Mammary epithelial cell (primary cell): Measurements from ENCODE around the gene ABCB1.

Source experiments
- EZH2 ChIP-seq: IDR thresholded peaks from 2 replicates; pipeline ENCODE4 v1.6.1; 2012; ENCODE audit warnings: low read length, inconsistent platforms, borderline replicate concordance
- TF ChIP-seq, protein P1 (sequence below), 2 donors: IDR thresholded peaks in 1 of 2; conservative IDR thresholded peaks in 1 of 2; 2 replicates each; pipeline ENCODE4 v1.5.1; 2011 to 2012; ENCODE audit warnings: inconsistent platforms in 2 of 2, low read length in 2 of 2, mild to moderate bottlenecking in 2 of 2, control low read depth in 1 of 2, low read depth in 1 of 2; ENCODE audit not compliant: insufficient read depth in 1 of 2; ENCODE audit errors: extremely low read depth in 1 of 2

DNA sequence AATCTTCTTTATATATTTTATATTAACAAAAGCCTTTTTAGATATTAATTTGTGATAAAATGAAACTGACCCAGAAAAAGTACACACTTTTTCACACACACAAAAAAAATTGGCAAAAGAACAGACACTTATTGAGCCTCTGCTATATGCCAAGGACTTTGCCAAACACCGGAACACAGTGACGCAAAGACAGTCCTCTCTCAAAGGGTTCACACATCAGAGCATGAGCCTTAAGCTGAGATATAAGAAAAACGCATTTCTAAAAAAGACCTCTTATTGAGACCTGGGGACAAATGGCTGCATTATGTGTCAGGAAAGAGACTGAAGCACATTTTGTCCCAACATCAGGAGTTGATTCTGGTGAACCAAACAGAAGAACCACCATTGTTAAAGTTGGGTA, 101.2 kb downstream of the ABCB1 start:
- TF ChIP-seq, protein P1, sequence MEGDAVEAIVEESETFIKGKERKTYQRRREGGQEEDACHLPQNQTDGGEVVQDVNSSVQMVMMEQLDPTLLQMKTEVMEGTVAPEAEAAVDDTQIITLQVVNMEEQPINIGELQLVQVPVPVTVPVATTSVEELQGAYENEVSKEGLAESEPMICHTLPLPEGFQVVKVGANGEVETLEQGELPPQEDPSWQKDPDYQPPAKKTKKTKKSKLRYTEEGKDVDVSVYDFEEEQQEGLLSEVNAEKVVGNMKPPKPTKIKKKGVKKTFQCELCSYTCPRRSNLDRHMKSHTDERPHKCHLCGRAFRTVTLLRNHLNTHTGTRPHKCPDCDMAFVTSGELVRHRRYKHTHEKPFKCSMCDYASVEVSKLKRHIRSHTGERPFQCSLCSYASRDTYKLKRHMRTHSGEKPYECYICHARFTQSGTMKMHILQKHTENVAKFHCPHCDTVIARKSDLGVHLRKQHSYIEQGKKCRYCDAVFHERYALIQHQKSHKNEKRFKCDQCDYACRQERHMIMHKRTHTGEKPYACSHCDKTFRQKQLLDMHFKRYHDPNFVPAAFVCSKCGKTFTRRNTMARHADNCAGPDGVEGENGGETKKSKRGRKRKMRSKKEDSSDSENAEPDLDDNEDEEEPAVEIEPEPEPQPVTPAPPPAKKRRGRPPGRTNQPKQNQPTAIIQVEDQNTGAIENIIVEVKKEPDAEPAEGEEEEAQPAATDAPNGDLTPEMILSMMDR (conservative IDR thresholded peaks at IDR 0.05 in 1 of 2, IDR thresholded peaks at IDR 0.05 in 1 of 2; ENCODE audit: extremely low read depth in 1 of 2, insufficient read depth in 1 of 2, low read depth in 1 of 2, low read length in 2 of 2), result no peak
- TF ChIP-seq EZH2, result no peak
